DMS114 treated with DMSO at 0.1 percent for 48 hours (cell line): ENCODE measurements around the gene KCNIP3.

Experiments used
- DNase-seq: peaks from one replicate; lab custom pipeline; 2025; ENCODE audit not compliant: unreplicated experiment; lab: John Stamatoyannopoulos, UW

Gene KCNIP3

GRCh38 chr2:95274291-95275150 lies 22.6 kb upstream of the KCNIP3 start, which contains the start of gene PROM2:
PROM2 (plus strand) TSS chr2:95274449; CDS start chr2:95274586, 137 bp downstream.
- DNase-seq, result no peak

DNA sequence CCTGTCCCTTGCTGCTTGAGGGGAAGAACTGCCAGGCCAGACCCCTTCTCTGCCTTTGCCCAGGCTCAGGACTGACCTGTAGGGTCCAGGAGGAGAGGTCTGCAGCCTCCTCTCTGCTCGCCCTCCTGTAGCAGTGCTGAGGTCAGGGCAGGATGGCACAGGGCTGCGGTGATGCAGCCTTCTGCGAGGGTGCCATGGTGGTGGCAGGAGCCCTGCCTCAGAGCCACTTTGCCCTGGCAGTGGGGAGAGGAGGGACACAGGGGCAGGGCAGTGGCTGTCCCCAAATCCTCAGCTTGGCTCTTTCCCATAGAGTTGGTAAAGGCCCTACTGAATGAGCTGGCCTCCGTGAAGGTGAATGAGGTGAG lies 22.0 kb upstream of the KCNIP3 start:
- no peak for DNase-seq

GRCh38 chr2:95275601-95276243 lies 21.4 kb upstream of the KCNIP3 start:
- no peak for DNase-seq

- DNase-seq, result no peak
Measured at GRCh38 chr2:95276244-95276887, 20.8 kb upstream of the KCNIP3 start.

- no peak for DNase-seq
Measured at GRCh38 chr2:95276888-95277245, 20.3 kb upstream of the KCNIP3 start.

DNA sequence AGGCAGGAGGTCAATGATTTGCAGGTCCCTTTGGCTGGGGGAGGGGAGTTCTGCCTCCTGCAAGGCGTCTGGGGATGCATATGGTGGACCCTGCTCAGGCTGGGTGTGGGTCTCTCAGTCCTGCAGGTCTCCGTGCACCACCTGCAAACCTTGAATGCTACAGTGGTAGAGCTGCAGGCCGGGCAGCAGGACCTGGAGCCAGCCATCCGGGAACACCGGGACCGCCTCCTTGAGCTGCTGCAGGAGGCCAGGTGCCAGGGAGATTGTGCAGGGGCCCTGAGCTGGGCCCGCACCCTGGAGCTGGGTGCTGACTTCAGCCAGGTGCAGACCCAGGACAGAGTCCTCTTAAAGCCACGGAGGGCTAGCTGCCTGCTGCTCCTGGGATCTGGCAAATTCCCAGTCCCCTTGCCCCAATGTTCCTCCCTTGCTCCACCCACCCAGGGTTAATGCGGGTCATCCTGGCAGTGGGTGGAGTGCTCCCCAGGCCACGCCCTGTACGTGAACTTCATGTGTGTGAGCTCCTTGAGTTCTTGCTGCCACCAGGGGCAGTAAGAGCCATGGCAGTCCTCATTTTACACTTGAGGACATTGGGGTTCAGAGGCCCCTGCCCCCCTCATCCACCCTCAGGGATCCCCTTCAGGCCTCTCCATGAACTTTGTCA lies 19.8 kb upstream of the KCNIP3 start:
- DNase-seq, result no peak

GRCh38 chr2:95278051-95278471 lies 19.1 kb upstream of the KCNIP3 start:
- no peak for DNase-seq

DNA sequence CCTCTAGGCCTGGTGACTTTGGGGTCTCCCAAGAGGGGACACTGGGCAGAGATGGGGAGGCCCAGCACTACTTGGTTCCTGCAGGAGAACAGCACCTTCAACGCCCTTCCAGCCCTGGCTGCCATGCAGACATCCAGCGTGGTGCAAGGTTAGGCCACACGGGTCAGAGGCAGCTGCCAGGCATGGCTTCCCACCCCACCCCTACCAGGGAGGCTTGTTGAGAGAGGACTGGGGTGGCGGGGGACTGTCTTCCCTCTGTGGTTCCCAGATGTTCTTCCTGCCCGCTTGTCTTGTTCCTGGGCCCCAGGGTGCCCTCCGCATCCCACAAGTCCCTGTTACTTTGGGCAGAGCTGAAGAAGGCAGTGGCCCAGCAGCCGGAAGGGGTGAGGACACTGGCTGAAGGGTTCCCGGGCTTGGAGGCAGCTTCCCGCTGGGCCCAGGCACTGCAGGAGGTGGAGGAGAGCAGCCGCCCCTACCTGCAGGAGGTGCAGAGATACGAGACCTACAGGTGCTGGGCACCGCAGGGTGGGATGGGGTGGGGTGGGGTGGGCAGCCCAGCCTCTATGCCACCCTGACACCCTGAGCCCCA lies 18.4 kb upstream of the KCNIP3 start:
- no peak for DNase-seq

GRCh38 chr2:95279435-95280035 lies 17.6 kb upstream of the KCNIP3 start:
- DNase-seq, result no peak

DNA sequence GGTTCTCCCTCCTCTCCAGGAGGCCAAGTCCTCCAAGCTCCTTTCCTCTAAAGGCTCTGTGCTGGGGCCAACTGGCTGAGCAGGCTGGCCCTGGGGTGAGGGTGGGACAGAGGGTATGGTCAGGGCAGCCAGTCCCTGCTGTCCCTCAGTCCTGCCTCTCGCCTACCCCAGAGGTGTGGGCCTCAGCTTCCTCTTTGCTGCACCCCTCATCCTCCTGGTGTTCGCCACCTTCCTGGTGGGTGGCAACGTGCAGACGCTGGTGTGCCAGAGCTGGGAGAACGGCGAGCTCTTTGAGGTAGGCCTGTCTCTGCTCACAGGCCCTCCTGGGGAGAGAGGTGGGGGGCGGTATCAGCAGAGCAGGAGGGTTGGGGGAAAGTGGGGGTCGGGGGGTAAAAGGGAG lies 16.1 kb upstream of the KCNIP3 start:
- DNase-seq, result no peak

GRCh38 chr2:95281786-95282185 lies 15.4 kb upstream of the KCNIP3 start:
- DNase-seq, result no peak

DNA sequence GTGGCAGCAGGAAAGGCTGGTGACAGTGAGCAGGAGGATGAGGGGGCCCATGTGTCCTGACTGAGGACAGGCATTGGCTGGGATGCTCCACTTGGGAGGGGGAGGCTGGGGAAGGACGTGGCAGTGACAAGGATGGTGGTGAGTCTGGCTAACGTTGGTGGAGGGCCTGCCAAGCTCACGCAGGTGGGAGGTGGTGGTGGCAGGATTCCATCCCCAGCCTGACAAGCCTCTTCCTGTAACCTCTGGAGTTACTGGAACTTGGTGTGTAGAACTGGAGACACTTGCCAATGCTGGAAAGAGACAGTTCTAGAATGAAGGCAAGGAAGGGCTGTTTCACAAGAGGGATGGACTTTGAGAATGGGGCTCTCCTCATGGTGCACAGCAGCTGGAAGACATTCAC lies 14.7 kb upstream of the KCNIP3 start:
- no peak for DNase-seq

DNA sequence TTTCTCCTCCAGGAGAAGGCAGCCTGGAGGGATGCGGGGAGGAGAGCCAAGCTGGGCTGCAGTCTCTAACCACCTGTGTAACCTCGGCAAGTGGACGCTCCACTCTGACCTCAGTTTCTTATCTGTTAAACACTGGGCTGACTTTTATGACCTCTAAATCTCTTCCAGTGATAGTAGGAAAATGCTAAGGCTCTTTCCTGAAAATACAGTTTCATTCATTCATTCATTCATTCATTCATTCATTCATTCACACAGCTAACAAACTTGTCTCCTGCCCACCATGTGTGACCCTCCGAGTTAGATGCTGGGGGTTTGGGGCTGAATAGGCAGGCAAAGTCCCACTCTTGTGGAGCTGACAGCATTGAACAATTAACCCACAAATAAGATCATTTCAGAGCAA lies 13.6 kb upstream of the KCNIP3 start:
- DNase-seq, result no peak

DNA sequence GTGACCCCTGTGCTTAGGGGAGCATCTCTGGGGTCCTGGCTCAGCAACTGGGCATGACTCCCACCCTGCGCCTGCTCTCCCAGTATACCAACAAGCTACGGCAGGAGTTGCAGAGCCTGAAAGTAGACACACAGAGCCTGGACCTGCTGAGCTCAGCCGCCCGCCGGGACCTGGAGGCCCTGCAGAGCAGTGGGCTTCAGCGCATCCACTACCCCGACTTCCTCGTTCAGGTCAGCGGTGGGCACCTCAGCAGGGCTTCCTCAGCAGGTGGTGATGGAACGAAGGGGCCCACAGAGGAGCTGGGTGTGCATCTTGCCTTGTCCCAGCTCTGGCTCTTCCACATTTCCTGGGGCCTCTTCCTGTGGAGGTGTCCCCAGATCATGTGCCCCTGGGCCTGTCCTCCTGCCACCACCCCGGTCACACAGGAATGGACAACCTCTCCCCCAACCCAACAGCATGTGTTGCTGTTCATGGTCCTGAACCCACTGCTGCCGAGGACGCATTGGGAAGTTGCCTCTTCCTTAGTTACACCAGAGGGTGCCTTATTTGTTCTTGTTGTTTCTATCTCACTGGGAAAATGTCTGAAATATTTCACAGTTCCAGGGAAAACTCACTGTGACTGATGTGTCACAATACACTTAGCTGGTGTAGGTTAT lies 12.1 kb upstream of the KCNIP3 start:
- no peak for DNase-seq

DNA sequence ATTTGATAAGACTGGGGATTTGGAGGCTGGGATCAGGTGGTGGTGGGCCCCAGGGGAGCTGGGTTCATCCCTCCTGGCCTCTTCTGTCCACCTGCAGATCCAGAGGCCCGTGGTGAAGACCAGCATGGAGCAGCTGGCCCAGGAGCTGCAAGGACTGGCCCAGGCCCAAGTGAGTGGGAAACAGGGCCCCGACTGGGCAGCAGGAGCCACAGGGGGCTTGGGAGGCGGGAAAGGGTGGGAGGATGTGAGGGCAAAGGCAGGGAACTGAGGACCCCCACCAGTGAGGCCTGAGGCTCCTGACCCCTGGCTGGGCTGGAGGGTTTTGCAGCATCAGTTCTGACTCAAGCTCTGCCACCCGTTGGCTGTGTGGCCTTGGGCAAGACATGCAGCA lies 11.6 kb upstream of the KCNIP3 start:
- DNase-seq, result no peak

DNA sequence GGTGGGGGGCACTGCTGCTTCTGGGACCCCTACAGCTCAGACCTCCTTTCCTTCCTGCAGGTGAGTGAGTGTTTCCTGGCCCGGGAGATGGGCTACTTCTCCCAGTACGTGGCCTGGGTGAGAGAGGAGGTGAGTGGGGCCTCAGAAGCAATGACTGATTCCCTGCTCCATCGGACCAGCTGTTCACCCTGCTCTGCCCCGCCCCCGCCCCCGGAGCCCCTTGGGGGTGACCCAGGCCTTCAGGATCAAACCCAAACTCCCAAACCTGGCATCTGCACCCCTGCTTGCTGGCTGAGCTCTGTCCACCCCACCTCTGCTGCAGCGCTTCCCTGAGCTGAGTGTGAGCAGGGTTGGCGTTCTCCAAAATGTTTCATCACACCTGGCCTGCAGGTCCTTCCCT lies 9.8 kb upstream of the KCNIP3 start:
- DNase-seq, result no peak

DNA sequence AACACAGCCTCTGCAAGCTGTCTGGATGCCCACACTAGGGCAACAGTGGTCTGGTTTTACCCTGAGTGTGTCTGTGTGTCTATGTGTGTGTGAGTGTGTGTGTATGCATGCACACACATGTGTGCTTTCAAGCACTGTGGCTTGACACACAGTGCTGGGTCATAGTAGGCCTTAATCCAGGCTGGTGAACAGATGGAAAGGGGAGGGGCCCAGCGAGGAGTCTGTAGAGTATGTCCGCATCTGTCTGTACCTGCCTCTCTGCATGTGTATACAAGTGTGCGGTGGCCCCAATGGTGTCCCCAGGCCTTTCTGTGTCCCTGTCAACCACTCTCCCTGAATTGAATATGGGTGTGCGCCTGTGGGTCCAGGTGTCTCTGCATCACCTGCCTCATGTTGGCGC lies 9.3 kb upstream of the KCNIP3 start:
- DNase-seq, result no peak

DNA sequence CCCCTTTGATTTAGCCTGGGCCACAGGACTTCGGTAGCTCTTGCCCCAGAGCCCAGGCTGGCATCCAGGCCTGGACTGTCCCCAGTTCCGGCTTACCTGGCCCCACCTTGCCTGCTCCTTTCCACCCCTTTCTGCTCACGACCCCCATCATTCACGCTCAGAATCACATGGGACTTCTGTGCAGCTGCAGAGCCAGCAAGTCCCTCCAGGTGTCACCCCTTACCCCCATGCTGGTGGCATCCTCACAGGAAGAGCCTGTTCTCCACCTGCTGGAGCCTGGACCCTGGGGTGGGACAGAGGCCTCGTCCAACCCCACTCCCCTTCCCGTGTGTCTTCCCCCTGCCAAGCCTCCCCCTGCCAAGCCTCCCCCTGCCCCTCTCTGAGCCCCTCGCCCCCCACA lies 7.9 kb upstream of the KCNIP3 start:
- DNase-seq, result no peak

- no peak for DNase-seq
Measured at GRCh38 chr2:95291222-95291621, 5.9 kb upstream of the KCNIP3 start.

- no peak for DNase-seq
Measured at GRCh38 chr2:95292623-95293260, 4.4 kb upstream of the KCNIP3 start.
